Measurements from ENCODE around the gene SEPTIN7.
"Not testable (repeated sequence)": the region's sequence is repeated elsewhere in the genome, so short reads cannot be mapped to it uniquely, and the experiment has no call there.

DNA sequence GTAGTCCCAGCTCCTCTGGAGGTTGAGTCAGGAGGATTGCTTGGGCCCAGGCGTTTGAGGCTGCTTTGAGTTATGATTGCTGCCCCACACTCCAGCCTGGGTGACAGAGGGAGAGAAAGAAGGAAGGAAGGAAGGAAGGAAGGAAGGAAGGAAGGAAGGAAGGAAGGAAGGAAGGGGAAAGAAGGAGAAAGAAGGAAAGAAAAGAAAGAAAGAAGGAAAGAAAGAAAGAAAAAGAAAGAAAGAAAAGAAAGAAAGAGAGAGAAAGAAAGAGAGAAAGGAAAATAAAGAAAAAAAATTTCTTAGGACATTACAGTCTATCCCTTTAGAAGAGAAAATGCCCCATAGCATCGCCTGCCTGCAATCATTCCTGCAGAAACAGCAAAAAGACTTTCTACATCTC lies 44.4 kb upstream of the SEPTIN7 start:
- TF ChIP-seq, protein P1, sequence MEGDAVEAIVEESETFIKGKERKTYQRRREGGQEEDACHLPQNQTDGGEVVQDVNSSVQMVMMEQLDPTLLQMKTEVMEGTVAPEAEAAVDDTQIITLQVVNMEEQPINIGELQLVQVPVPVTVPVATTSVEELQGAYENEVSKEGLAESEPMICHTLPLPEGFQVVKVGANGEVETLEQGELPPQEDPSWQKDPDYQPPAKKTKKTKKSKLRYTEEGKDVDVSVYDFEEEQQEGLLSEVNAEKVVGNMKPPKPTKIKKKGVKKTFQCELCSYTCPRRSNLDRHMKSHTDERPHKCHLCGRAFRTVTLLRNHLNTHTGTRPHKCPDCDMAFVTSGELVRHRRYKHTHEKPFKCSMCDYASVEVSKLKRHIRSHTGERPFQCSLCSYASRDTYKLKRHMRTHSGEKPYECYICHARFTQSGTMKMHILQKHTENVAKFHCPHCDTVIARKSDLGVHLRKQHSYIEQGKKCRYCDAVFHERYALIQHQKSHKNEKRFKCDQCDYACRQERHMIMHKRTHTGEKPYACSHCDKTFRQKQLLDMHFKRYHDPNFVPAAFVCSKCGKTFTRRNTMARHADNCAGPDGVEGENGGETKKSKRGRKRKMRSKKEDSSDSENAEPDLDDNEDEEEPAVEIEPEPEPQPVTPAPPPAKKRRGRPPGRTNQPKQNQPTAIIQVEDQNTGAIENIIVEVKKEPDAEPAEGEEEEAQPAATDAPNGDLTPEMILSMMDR (conservative IDR thresholded peaks at IDR 0.05; ENCODE audit: low read length), result not testable (repeated sequence)
- not testable (repeated sequence) for TF ChIP-seq EZH2phosphoT487 (IDR thresholded peaks at IDR 0.05; ENCODE audit: borderline replicate concordance, low read depth, low read length)
